Amniotic epithelial cell (primary cell): ENCODE measurements around the gene GSDME.
A peak's percentile ranks its signal among the peaks of the same experiment; 100 is the strongest.

Experiments used
- DNase-seq: peaks from one replicate; pipeline ENCODE4 v3.0.0-alpha.2; 2010; ENCODE audit warnings: low read depth

Gene GSDME

GRCh38 chr7:24722386-24723177, 34.7 kb downstream of the GSDME start:
- DNase-seq, result peak; percentile 61

- DNase-seq, result no peak
Observed at GRCh38 chr7:24721481-24722001, 35.7 kb downstream of the GSDME start.

- no peak for DNase-seq
Observed at GRCh38 chr7:24720283-24720682, 37.0 kb downstream of the GSDME start.

GRCh38 chr7:24718977-24719491, 38.2 kb downstream of the GSDME start:
- no peak for DNase-seq

GRCh38 chr7:24718431-24718831, 38.8 kb downstream of the GSDME start:
- DNase-seq, result no peak

GRCh38 chr7:24717694-24718320, 39.5 kb downstream of the GSDME start:
- no peak for DNase-seq

- DNase-seq, result no peak
Observed at GRCh38 chr7:24717247-24717622, 40.0 kb downstream of the GSDME start.

GRCh38 chr7:24716480-24717246, 40.6 kb downstream of the GSDME start:
- DNase-seq, result no peak

- DNase-seq, result peak; percentile 51
Observed at GRCh38 chr7:24715661-24716479, 41.4 kb downstream of the GSDME start.

GRCh38 chr7:24715171-24715570, 42.1 kb downstream of the GSDME start:
- peak; percentile 41 for DNase-seq

- no peak for DNase-seq
Observed at GRCh38 chr7:24714676-24715010, 42.6 kb downstream of the GSDME start.

GRCh38 chr7:24713850-24714675, 43.2 kb downstream of the GSDME start:
- DNase-seq, result no peak

- DNase-seq, result no peak
Observed at GRCh38 chr7:24713039-24713793, 44.0 kb downstream of the GSDME start.

- no peak for DNase-seq
Observed at GRCh38 chr7:24709585-24710360, 47.5 kb downstream of the GSDME start.

- no peak for DNase-seq
Observed at GRCh38 chr7:24709051-24709450, 48.2 kb downstream of the GSDME start.

GRCh38 chr7:24707988-24708615, 49.2 kb downstream of the GSDME start:
- DNase-seq, result no peak

GRCh38 chr7:24706211-24707170, 50.8 kb downstream of the GSDME start:
- no peak for DNase-seq
